GM23338 (cell line): ENCODE data around the gene MYO9B.

Experiments
- CREB1 ChIP-seq: fragments of 250-450 bp; sonication (Bioruptor Pico); IDR thresholded peaks from 2 replicates; pipeline ENCODE4 v1.5.0; 2020; ENCODE audit warnings: low read depth, mild to moderate bottlenecking, moderate library complexity
- CTCF ChIP-seq, 2 experiments: fragments of 200-600 bp in 1 of 2; sonication (generic) in 1 of 2; conservative IDR thresholded peaks; 2 replicates each; pipeline versions ENCODE4 v1.5.1 to v1.6.1; 2016 to 2017; ENCODE audit warnings: antibody characterized with exemption in 2 of 2, low read depth in 2 of 2, mild to moderate bottlenecking in 2 of 2, moderate library complexity in 1 of 2
- ETS1 ChIP-seq: IDR thresholded peaks from 2 replicates; pipeline ENCODE4 v1.6.1; 2016; ENCODE audit warnings: antibody characterized with exemption
- EZH2 ChIP-seq: fragments of 200-600 bp; sonication (generic); IDR thresholded peaks from one replicate; pipeline ENCODE4 v1.8.0; 2017; ENCODE audit warnings: antibody characterized with exemption, mild to moderate bottlenecking, low read depth; ENCODE audit not compliant: unreplicated experiment
- EZH2phosphoT487 ChIP-seq: fragments of 200-600 bp; sonication (generic); IDR thresholded peaks from one replicate; pipeline ENCODE4 v1.8.1; 2018; ENCODE audit warnings: antibody characterized with exemption; ENCODE audit not compliant: unreplicated experiment
- JUNB ChIP-seq: IDR thresholded peaks from one replicate; pipeline ENCODE4 v1.6.1; 2016; ENCODE audit warnings: antibody characterized with exemption; ENCODE audit not compliant: unreplicated experiment
- POLR2AphosphoS5 ChIP-seq: IDR thresholded peaks from 2 replicates; pipeline ENCODE4 v1.6.1; 2016; ENCODE audit warnings: antibody characterized with exemption, low read depth

DNA sequence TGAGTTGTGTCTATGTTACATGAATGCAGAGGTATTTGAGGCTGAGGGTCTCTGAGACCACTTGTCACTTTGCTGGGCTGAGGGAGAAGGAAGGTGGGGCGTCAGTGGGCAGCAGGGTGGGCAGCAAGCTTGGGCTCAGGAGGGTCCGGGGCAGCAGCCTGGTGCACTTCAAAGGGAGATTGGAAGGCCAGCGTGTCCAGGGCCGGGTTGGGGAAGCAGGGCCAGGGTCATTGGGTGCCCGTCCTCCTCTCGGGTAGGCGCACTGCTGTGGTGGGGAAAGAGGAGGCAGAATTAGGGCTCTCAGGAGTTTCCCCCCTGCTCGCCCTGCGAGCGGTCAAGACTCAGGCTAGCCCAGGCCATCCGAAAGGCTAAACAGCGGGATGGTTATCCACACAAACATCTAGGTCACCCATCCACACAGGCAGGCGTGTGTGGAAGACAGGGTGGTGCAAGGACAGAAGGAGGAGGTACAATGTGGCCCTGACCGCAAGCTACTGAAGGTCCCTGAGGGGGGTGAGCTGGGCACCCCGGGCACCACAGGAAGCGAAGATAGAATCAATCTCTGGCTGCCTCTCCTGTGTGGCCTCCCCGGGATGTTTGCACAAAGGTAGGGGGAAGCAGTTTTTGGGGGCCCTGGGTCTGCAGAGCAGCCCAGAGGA, 37.7 kb downstream of the MYO9B start:
- no peak for TF ChIP-seq POLR2AphosphoS5
- TF ChIP-seq CTCF (conservative IDR thresholded peaks at IDR 0.05; ENCODE audit: low read depth in 2 of 2) = no peak
- no peak for TF ChIP-seq CREB1 (CRISPR knock-in tag)
- TF ChIP-seq JUNB = no peak
- TF ChIP-seq EZH2 = no peak
- no peak for TF ChIP-seq EZH2phosphoT487
- no peak for TF ChIP-seq ETS1
